OCI-LY1 (cell line): ENCODE data around the gene FEM1A.

Experiments used
- H2AFZ ChIP-seq: fragments of 200-600 bp; sonication (generic), shearing (Covaris generic); 2 replicates; pipeline ENCODE4 v1.6.0; 2014; ENCODE audit warnings: antibody characterized with exemption, mild to moderate bottlenecking, low read length
- H3F3A ChIP-seq: fragments of 200-600 bp; sonication (generic), shearing (Covaris generic); 2 replicates; pipeline ENCODE4 v1.6.0; 2014; ENCODE audit warnings: mild to moderate bottlenecking, antibody characterized with exemption, low read length, moderate library complexity; ENCODE audit not compliant: insufficient read depth
- H3K27ac ChIP-seq: fragments of 200-600 bp; sonication (generic); 2 replicates; pipeline ENCODE4 v1.5.1; 2014; ENCODE audit warnings: low read length, mixed run types, mild to moderate bottlenecking, low read depth; ENCODE audit not compliant: poor library complexity, severe bottlenecking
- H3K27me3 ChIP-seq: fragments of 200-600 bp; sonication (generic); 2 replicates; pipeline ENCODE4 v1.6.0; 2014; ENCODE audit warnings: antibody characterized with exemption, mild to moderate bottlenecking, low read length, moderate library complexity; ENCODE audit not compliant: insufficient read depth
- H3K36me3 ChIP-seq: fragments of 200-600 bp; sonication (generic); 2 replicates; pipeline ENCODE4 v1.6.1; 2014; ENCODE audit warnings: mild to moderate bottlenecking, antibody characterized with exemption, low read length, moderate library complexity, mixed read lengths; ENCODE audit not compliant: insufficient read depth
- H3K4me1 ChIP-seq: fragments of 200-600 bp; sonication (generic); 2 replicates; pipeline ENCODE4 v1.5.1; 2014; ENCODE audit warnings: mild to moderate bottlenecking, low read length, moderate library complexity; ENCODE audit not compliant: insufficient read depth, severe bottlenecking
- H3K4me2 ChIP-seq: fragments of 200-600 bp; sonication (generic), shearing (Covaris generic); 2 replicates; pipeline ENCODE4 v1.6.1; 2014; ENCODE audit warnings: low read length
- H3K4me3 ChIP-seq: fragments of 200-600 bp; sonication (generic); 2 replicates; pipeline ENCODE4 v1.5.1; 2014; ENCODE audit warnings: low read length, low read depth, mild to moderate bottlenecking, mixed read lengths; ENCODE audit not compliant: poor library complexity, severe bottlenecking
- H3K79me2 ChIP-seq: fragments of 200-600 bp; shearing (Covaris generic); 2 replicates; pipeline ENCODE4 v1.6.1; 2016; ENCODE audit warnings: mixed run types, low read length, mixed read lengths; ENCODE audit not compliant: insufficient read depth
- H3K9ac ChIP-seq: fragments of 200-600 bp; sonication (generic), shearing (Covaris generic); 2 replicates; pipeline ENCODE4 v1.6.1; 2014; ENCODE audit warnings: mild to moderate bottlenecking, low read length, mixed read lengths
- H3K9me2 ChIP-seq: fragments of 200-600 bp; sonication (generic), shearing (Covaris generic); 2 replicates; pipeline ENCODE4 v1.6.1; 2014; ENCODE audit warnings: low read depth, mild to moderate bottlenecking, low read length, mixed read lengths
- H3K9me3 ChIP-seq: fragments of 200-600 bp; shearing (Covaris generic); 2 replicates; pipeline ENCODE4 v1.6.1; 2014; ENCODE audit warnings: low read length, mixed read lengths
- H4K20me1 ChIP-seq: fragments of 200-600 bp; sonication (generic), shearing (Covaris generic); 2 replicates; pipeline ENCODE4 v1.6.0; 2016; ENCODE audit warnings: mild to moderate bottlenecking, low read length; ENCODE audit not compliant: insufficient read depth
- CTCF ChIP-seq: fragments of 200-600 bp; sonication (generic), shearing (Covaris generic); IDR thresholded peaks from 2 replicates; pipeline ENCODE4 v1.5.1; 2017; ENCODE audit warnings: mild to moderate bottlenecking, antibody characterized with exemption, low read length, moderate library complexity, mixed read lengths
- EZH2 ChIP-seq: fragments of 200-600 bp; sonication (generic), shearing (Covaris generic); IDR thresholded peaks from 2 replicates; pipeline ENCODE4 v1.8.0; 2017; ENCODE audit warnings: borderline replicate concordance, mixed run types, mild to moderate bottlenecking, antibody characterized with exemption, low read length, moderate library complexity, mixed read lengths

The FEM1A gene

GRCh38 chr19:4823577-4823976, 32.0 kb downstream of the FEM1A start:
- Histone ChIP-seq H3K27ac (peak overlapping the region; percentile 94), H3K9me3 (no peaks in the 10 kb centered on the region), H3K4me2 (no peak overlapping the region), H3K4me3 (no peak overlapping the region), H2AFZ (no peak overlapping the region), H3K36me3 (no peaks in the 10 kb centered on the region; the same call in 1 of the 2 replicates), H3K9me2 (no peaks in the 10 kb centered on the region), H3K9ac (no peak overlapping the region), H3K79me2 (peaks cover 6% of the 10 kb centered on the region; the same call in 1 of the 2 replicates), H3K27me3 (no peaks in the 10 kb centered on the region), H3K4me1 (peaks cover 20% of the 10 kb centered on the region), H4K20me1 (no peaks in the 10 kb centered on the region), H3F3A (no peaks in the 10 kb centered on the region)
- TF ChIP-seq EZH2 = no peak
- no peak for TF ChIP-seq CTCF

- Histone ChIP-seq H3F3A (no peaks in the 10 kb centered on the region), H3K9ac (peak overlapping the region; percentile 22; the same call in 1 of the 2 replicates), H3K4me2 (peak overlapping the region; percentile 48), H3K9me2 (no peaks in the 10 kb centered on the region), H2AFZ (no peak overlapping the region), H3K27me3 (no peaks in the 10 kb centered on the region), H3K36me3 (no peaks in the 10 kb centered on the region; the same call in 1 of the 2 replicates), H3K4me1 (peaks cover 30% of the 10 kb centered on the region), H4K20me1 (no peaks in the 10 kb centered on the region), H3K4me3 (peak overlapping the region; percentile 85), H3K9me3 (no peaks in the 10 kb centered on the region), H3K27ac (peak overlapping the region; percentile 88), H3K79me2 (peaks cover 19% of the 10 kb centered on the region)
- peak; percentile 52 for TF ChIP-seq CTCF
- no peak for TF ChIP-seq EZH2
Measured at GRCh38 chr19:4829001-4829712, 37.6 kb downstream of the FEM1A start.

- Histone ChIP-seq H3K36me3 (no peaks in the 10 kb centered on the region; the same call in 1 of the 2 replicates), H3K27me3 (no peaks in the 10 kb centered on the region), H3K4me2 (peak overlapping the region; percentile 94), H3K9ac (peak overlapping the region; percentile 91), H2AFZ (no peak overlapping the region), H3K9me2 (no peaks in the 10 kb centered on the region), H3K9me3 (no peaks in the 10 kb centered on the region), H3K27ac (peak overlapping the region; percentile 88), H4K20me1 (no peaks in the 10 kb centered on the region), H3F3A (no peaks in the 10 kb centered on the region), H3K4me3 (peak overlapping the region; percentile 85), H3K79me2 (peaks cover 19% of the 10 kb centered on the region; the same call in 1 of the 2 replicates), H3K4me1 (peaks cover 30% of the 10 kb centered on the region)
- TF ChIP-seq EZH2 (no peak), CTCF (no peak)
Measured at GRCh38 chr19:4830332-4830731, 38.8 kb downstream of the FEM1A start.
